ENCODE measurements around the gene PRKG1. TPM values are rescaled to one million over a fixed set of nuclear protein-coding genes. Genes with fewer than 3 reads are reported as not detected.
"Not testable (repeated sequence)": the region's sequence is repeated elsewhere in the genome, so short reads cannot be mapped to it uniquely, and the experiment has no call there.

The PRKG1 gene
- total RNA-seq, 2 donors from 2014 or later, result 145 to 381 TPM

DNA sequence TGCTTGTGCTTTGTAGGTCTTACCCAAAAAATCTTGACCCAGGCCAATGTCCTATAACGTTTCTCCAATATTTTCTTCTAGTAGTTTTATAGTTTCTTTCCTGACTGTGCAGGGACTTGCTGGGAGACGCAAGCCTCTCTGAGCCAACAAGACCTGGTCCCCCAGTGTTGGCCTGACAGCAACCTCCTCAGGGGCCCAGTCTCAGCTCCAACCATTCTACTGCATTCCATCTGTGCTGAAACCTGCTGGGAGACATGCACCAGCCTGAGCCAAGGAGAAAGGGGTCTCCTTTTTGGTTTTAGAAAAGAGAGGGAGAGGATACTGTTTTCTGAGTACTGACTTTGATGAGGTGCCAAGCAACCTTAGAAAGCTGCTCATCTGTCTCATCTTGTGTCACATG is 251.4 kb downstream of the PRKG1 start:
- H3K9me3 ChIP-seq, result no peaks in the 10 kb centered on the region
- H3K4me3 ChIP-seq, result no peak overlapping the region
- no peaks in the 10 kb centered on the region for H3K36me3 ChIP-seq
- no peak overlapping the region for H3K27ac ChIP-seq
- H3K4me1 ChIP-seq (ENCODE audit: control insufficient read depth in 1 of 2, low read depth in 2 of 2), result peaks cover 9 to 24% of the 10 kb centered on the region in 2 donors
- H3K27me3 ChIP-seq (replicated peaks; ENCODE audit: insufficient read depth), result no peaks in the 10 kb centered on the region
- TF ChIP-seq, protein P1, sequence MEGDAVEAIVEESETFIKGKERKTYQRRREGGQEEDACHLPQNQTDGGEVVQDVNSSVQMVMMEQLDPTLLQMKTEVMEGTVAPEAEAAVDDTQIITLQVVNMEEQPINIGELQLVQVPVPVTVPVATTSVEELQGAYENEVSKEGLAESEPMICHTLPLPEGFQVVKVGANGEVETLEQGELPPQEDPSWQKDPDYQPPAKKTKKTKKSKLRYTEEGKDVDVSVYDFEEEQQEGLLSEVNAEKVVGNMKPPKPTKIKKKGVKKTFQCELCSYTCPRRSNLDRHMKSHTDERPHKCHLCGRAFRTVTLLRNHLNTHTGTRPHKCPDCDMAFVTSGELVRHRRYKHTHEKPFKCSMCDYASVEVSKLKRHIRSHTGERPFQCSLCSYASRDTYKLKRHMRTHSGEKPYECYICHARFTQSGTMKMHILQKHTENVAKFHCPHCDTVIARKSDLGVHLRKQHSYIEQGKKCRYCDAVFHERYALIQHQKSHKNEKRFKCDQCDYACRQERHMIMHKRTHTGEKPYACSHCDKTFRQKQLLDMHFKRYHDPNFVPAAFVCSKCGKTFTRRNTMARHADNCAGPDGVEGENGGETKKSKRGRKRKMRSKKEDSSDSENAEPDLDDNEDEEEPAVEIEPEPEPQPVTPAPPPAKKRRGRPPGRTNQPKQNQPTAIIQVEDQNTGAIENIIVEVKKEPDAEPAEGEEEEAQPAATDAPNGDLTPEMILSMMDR (IDR thresholded peaks at IDR 0.05), result no peak
- ATAC-seq (ENCODE audit: insufficient number of reproducible peaks, low FRiP score, low read depth) (no peak), DNase-seq (ENCODE audit: low spot score) (no peak)

DNA sequence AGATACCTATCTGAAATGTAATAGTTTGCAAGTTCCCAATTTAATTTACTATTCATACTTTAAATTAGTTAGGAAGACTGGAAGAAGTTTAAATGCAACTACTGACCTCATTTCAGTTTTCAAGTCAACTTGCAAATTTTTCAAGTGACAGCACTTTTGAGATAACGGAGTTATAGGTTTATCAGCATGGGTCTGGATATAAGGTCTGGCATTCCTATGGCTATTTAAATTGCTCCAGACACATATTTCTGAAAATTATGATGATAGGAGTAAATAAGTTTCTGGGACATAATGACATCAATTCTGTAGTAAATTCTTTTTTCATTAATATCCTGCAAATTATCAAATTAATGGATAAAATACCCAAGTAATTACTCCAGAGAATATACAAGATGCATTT is 251.9 kb downstream of the PRKG1 start:
- ATAC-seq (ENCODE audit: insufficient number of reproducible peaks, low FRiP score, low read depth) (no peak), DNase-seq (ENCODE audit: low spot score) (no peak)
- Histone ChIP-seq H3K27ac (no peak overlapping the region), H3K27me3 (replicated peaks; ENCODE audit: insufficient read depth) (no peaks in the 10 kb centered on the region), H3K4me3 (no peak overlapping the region), H3K9me3 (no peaks in the 10 kb centered on the region), H3K4me1 (ENCODE audit: control insufficient read depth in 1 of 2, low read depth in 2 of 2) (peaks cover 13 to 24% of the 10 kb centered on the region in 2 donors), H3K36me3 (no peaks in the 10 kb centered on the region)
- TF ChIP-seq, protein P1 (IDR thresholded peaks at IDR 0.05), result no peak

DNA sequence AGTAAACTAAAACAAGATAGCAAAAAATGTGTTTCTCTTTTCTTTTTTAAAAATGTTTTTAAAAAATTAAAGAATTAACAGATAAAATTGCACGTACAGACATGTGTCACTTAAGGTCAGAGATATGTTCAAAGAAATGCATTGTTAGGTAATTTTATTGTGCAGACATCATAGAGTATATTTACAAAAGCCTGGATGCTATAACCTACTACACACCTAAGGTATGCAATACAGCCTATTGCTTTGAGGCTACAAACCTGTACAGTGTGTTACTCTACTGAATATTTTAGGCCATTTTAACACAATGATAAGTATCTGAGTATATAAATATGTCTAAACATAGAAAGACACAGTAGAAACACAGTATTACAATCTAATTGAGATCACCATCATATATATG is 253.1 kb downstream of the PRKG1 start:
- no peak for DNase-seq (ENCODE audit: low spot score)
- no peaks in the 10 kb centered on the region for H3K36me3 ChIP-seq
- H3K4me1 ChIP-seq (ENCODE audit: control insufficient read depth in 1 of 2, low read depth in 2 of 2), result peaks cover 9 to 23% of the 10 kb centered on the region in 2 donors
- H3K27me3 ChIP-seq (replicated peaks; ENCODE audit: insufficient read depth), result no peaks in the 10 kb centered on the region
- no peak for ATAC-seq (ENCODE audit: insufficient number of reproducible peaks, low FRiP score, low read depth)
- no peaks in the 10 kb centered on the region for H3K9me3 ChIP-seq
- H3K27ac ChIP-seq, result no peak overlapping the region
- TF ChIP-seq, protein P1 (IDR thresholded peaks at IDR 0.05), result no peak
- H3K4me3 ChIP-seq, result no peak overlapping the region

DNA sequence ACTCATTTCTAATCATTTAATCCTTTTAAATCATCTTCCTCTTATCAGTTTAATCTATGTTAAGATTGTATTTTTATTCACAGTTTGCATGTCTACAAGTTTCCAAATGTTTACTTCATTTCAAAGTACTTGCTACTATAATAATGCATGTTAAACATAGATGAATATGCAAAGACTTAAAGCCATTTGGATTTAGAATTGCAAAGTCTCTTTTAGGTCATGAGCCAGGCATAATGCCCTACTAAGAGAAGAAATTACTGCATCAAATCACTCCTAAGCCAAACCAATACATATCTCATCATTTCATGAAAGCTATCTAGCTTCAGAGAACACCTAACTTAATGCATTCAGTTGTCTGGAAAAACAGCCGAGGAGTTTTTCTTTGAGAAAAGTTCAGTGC is 266.1 kb downstream of the PRKG1 start:
- H3K27me3 ChIP-seq (replicated peaks; ENCODE audit: insufficient read depth), result no peaks in the 10 kb centered on the region
- H3K4me3 ChIP-seq, result no peak overlapping the region
- no peaks in the 10 kb centered on the region for H3K9me3 ChIP-seq
- H3K4me1 ChIP-seq (ENCODE audit: control insufficient read depth in 1 of 2, low read depth in 2 of 2), result peaks cover 20 to 30% of the 10 kb centered on the region in 2 donors
- H3K27ac ChIP-seq, result no peak overlapping the region
- ATAC-seq (ENCODE audit: insufficient number of reproducible peaks, low FRiP score, low read depth) (no peak), DNase-seq (ENCODE audit: low spot score) (no peak)
- TF ChIP-seq, protein P1 (IDR thresholded peaks at IDR 0.05), result no peak
- no peaks in the 10 kb centered on the region for H3K36me3 ChIP-seq

DNA sequence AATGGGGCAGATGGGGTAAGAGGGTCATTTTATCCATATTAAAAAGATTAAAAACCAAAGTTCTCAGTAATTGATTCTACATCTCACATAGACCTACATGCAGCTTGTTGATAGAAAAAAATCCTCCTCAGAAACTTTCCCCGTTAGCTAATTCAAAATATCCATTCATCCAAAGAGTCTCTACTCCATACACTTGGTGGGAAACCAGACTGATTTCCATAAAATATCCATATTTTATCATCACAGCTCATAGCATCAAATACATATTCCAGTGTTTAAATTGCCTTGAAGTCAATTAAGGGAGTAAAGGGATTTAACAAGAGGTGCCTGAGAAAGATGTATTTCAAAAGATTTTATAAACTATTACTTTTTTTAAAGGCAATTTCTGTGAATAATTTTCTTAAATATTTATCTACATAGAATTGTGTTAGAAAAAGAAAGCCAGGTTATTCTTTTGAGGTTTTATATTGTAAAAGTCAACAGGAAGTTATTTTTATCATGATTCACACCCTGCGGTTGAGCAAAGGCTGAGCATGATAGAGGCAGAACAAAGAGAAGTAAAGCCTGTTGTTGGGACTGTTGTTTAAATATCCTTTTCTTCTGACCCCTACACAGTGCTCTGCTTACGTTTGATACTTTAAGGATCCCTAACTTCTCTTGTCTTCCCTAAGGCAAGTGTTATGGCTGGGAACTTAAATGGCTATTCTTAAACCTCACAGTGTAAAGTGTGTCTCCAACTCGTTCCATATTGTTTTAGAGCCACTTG is 266.7 kb downstream of the PRKG1 start:
- ATAC-seq (ENCODE audit: insufficient number of reproducible peaks, low FRiP score, low read depth) (no peak), DNase-seq (ENCODE audit: low spot score) (no peak)
- Histone ChIP-seq H3K36me3 (no peaks in the 10 kb centered on the region), H3K9me3 (no peaks in the 10 kb centered on the region), H3K4me3 (no peak overlapping the region), H3K27ac (no peak overlapping the region), H3K27me3 (replicated peaks; ENCODE audit: insufficient read depth) (no peaks in the 10 kb centered on the region), H3K4me1 (ENCODE audit: control insufficient read depth in 1 of 2, low read depth in 2 of 2) (peaks cover 20 to 30% of the 10 kb centered on the region in 2 donors)
- TF ChIP-seq, protein P1 (IDR thresholded peaks at IDR 0.05), result no peak

DNA sequence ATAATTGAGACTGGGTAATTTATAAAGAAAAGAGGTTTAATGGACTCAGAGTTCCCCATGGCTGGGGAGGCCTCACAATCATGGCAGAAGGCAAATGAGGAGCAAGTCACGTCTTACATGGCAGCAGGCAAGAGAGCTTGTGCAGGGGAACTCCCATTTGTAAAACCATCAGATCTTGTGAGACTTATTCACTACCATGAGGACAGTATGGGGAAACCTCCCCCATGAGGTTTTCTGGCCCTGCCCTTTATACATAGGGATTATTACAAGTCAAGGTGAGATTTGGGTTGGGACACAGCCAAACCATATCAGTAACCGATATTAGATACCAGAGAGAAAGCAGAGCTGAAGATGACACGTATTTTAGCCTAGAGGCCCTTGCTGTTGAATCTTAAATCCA is 267.5 kb downstream of the PRKG1 start:
- not testable (repeated sequence) for ATAC-seq (ENCODE audit: insufficient number of reproducible peaks, low FRiP score, low read depth); DNase-seq (ENCODE audit: low spot score); H3K36me3 ChIP-seq; H3K4me3 ChIP-seq; H3K27me3 ChIP-seq (replicated peaks; ENCODE audit: insufficient read depth); H3K9me3 ChIP-seq
- H3K4me1 ChIP-seq (ENCODE audit: control insufficient read depth in 1 of 2, low read depth in 2 of 2), result peaks cover 20 to 30% of the 10 kb centered on the region in 2 donors
- H3K27ac ChIP-seq, result peak overlapping the region in 1 of 2 donors; percentile 14

All from thoracic aorta (tissue), 2 donors.